RWPE2 (cell line): ENCODE measurements around the gene SMAD7.
A peak's percentile ranks its signal among the peaks of the same experiment; 100 is the strongest.

Experiments
- ATAC-seq: fragments of 200-7000 bp; cut with Tn5 transposase; 3 replicates; pipeline ENCODE4 v1.9.1; 2021; ENCODE audit warnings: low read depth
- DNase-seq: peaks from one replicate; pipeline ENCODE4 v3.0.0-alpha.2; 2020; ENCODE audit warnings: low spot score
- H3K27ac ChIP-seq: fragments of 450-650 bp; 2 replicates; pipeline ENCODE4 v1.5.1; 2017; ENCODE audit warnings: mild to moderate bottlenecking; ENCODE audit not compliant: poor library complexity, severe bottlenecking
- H3K27me3 ChIP-seq: fragments of 250-450 bp; sonication (Bioruptor Pico); 2 replicates; pipeline ENCODE4 v1.5.1; 2021; ENCODE audit warnings: mild to moderate bottlenecking, moderate library complexity; ENCODE audit not compliant: insufficient read depth, poor library complexity, severe bottlenecking
- H3K36me3 ChIP-seq: fragments of 250-450 bp; sonication (Bioruptor Pico); 2 replicates; pipeline ENCODE4 v1.5.1; 2020; ENCODE audit warnings: low read depth, mild to moderate bottlenecking, moderate library complexity
- H3K4me1 ChIP-seq: fragments of 250-450 bp; sonication (Bioruptor Pico); 2 replicates; pipeline ENCODE4 v1.5.1; 2021; ENCODE audit warnings: mild to moderate bottlenecking, moderate library complexity; ENCODE audit not compliant: insufficient read depth, poor library complexity, severe bottlenecking
- H3K4me3 ChIP-seq: fragments of 250-450 bp; sonication (Bioruptor Pico); 2 replicates; pipeline ENCODE4 v1.5.1; 2021; ENCODE audit warnings: mild to moderate bottlenecking, moderate library complexity; ENCODE audit not compliant: severe bottlenecking
- H3K9me3 ChIP-seq: fragments of 250-450 bp; sonication (Bioruptor Pico); 2 replicates; pipeline ENCODE4 v1.5.1; 2021; ENCODE audit warnings: mild to moderate bottlenecking, moderate library complexity; ENCODE audit not compliant: severe bottlenecking
- CTCF ChIP-seq: fragments of 450-650 bp; IDR thresholded peaks from one replicate; pipeline ENCODE4 v1.5.1; 2017; ENCODE audit warnings: mild to moderate bottlenecking, moderate library complexity; ENCODE audit not compliant: poor library complexity, severe bottlenecking

The SMAD7 gene

GRCh38 chr18:48990481-48991318 is 39.9 kb upstream of the SMAD7 start:
- H3K4me1 ChIP-seq: peaks cover 31% of the 10 kb centered on the region
- H3K27me3 ChIP-seq: no peaks in the 10 kb centered on the region
- no peak for TF ChIP-seq CTCF
- no peaks in the 10 kb centered on the region for H3K36me3 ChIP-seq
- H3K27ac ChIP-seq: peak overlapping the region; percentile 48
- DNase-seq (no peak), ATAC-seq (peak; percentile 67)
- H3K9me3 ChIP-seq: no peaks in the 10 kb centered on the region
- H3K4me3 ChIP-seq: no peak overlapping the region

GRCh38 chr18:48989304-48990303 is 38.8 kb upstream of the SMAD7 start:
- no peak for DNase-seq
- Histone ChIP-seq H3K27me3 (no peaks in the 10 kb centered on the region), H3K4me1 (peaks cover 31% of the 10 kb centered on the region), H3K4me3 (no peak overlapping the region), H3K36me3 (no peaks in the 10 kb centered on the region), H3K9me3 (no peaks in the 10 kb centered on the region), H3K27ac (no peak overlapping the region)
- TF ChIP-seq CTCF: no peak
- no peak for ATAC-seq

GRCh38 chr18:48988508-48989303 is 37.9 kb upstream of the SMAD7 start:
- no peak overlapping the region for H3K4me3 ChIP-seq

GRCh38 chr18:48987821-48988220 is 37.1 kb upstream of the SMAD7 start:
- no peaks in the 10 kb centered on the region for H3K9me3 ChIP-seq

More at GRCh38 chr18:48988508-48989303, 37.9 kb upstream of the SMAD7 start:
- H3K27me3 ChIP-seq: no peaks in the 10 kb centered on the region
- DNase-seq (no peak), ATAC-seq (no peak)
- no peak overlapping the region for H3K27ac ChIP-seq
- no peak for TF ChIP-seq CTCF
- H3K36me3 ChIP-seq: no peaks in the 10 kb centered on the region
- peaks cover 25% of the 10 kb centered on the region for H3K4me1 ChIP-seq
- no peaks in the 10 kb centered on the region for H3K9me3 ChIP-seq

More at GRCh38 chr18:48987821-48988220, 37.1 kb upstream of the SMAD7 start:
- H3K36me3 ChIP-seq: no peaks in the 10 kb centered on the region
- no peak for TF ChIP-seq CTCF
- H3K4me1 ChIP-seq: peaks cover 19% of the 10 kb centered on the region
- DNase-seq (no peak), ATAC-seq (no peak)
- H3K27ac ChIP-seq: no peak overlapping the region
- H3K4me3 ChIP-seq: no peak overlapping the region
- H3K27me3 ChIP-seq: no peaks in the 10 kb centered on the region
